GM12801 (cell line): ENCODE results near the gene SPATA3.

Experiments
- CTCF ChIP-seq: IDR thresholded peaks from one replicate; pipeline ENCODE4 v1.5.1; 2011; ENCODE audit warnings: control low read depth; ENCODE audit not compliant: insufficient read length; ENCODE audit errors: extremely low read depth

SPATA3 gene

GRCh38 chr2:230958820-230959756, 36.8 kb upstream of the SPATA3 start:
- no peak for TF ChIP-seq CTCF

- no peak for TF ChIP-seq CTCF
Observed at GRCh38 chr2:230960026-230960425, 35.9 kb upstream of the SPATA3 start.

- TF ChIP-seq CTCF, result no peak
Observed at GRCh38 chr2:230961091-230961491, 34.8 kb upstream of the SPATA3 start.

- TF ChIP-seq CTCF, result no peak
Observed at GRCh38 chr2:230964136-230964730, 31.7 kb upstream of the SPATA3 start.

- TF ChIP-seq CTCF, result no peak
Observed at GRCh38 chr2:230967113-230967512, 28.8 kb upstream of the SPATA3 start.

GRCh38 chr2:230968921-230969658, 26.8 kb upstream of the SPATA3 start:
- TF ChIP-seq CTCF, result no peak

GRCh38 chr2:230969659-230970015, 26.3 kb upstream of the SPATA3 start:
- no peak for TF ChIP-seq CTCF
